GM23338 (cell line): Measurements from ENCODE around the gene VASN.

ENCODE experiments used
- CREB1 ChIP-seq: fragments of 250-450 bp; sonication (Bioruptor Pico); IDR thresholded peaks from 2 replicates; pipeline ENCODE4 v1.5.0; 2020; ENCODE audit warnings: low read depth, mild to moderate bottlenecking, moderate library complexity
- CTCF ChIP-seq, 2 experiments: fragments of 200-600 bp in 1 of 2; sonication (generic) in 1 of 2; conservative IDR thresholded peaks; 2 replicates each; pipeline versions ENCODE4 v1.5.1 to v1.6.1; 2016 to 2017; ENCODE audit warnings: antibody characterized with exemption in 2 of 2, low read depth in 2 of 2, mild to moderate bottlenecking in 2 of 2, moderate library complexity in 1 of 2
- ETS1 ChIP-seq: IDR thresholded peaks from 2 replicates; pipeline ENCODE4 v1.6.1; 2016; ENCODE audit warnings: antibody characterized with exemption
- EZH2 ChIP-seq: fragments of 200-600 bp; sonication (generic); IDR thresholded peaks from one replicate; pipeline ENCODE4 v1.8.0; 2017; ENCODE audit warnings: antibody characterized with exemption, mild to moderate bottlenecking, low read depth; ENCODE audit not compliant: unreplicated experiment
- EZH2phosphoT487 ChIP-seq: fragments of 200-600 bp; sonication (generic); IDR thresholded peaks from one replicate; pipeline ENCODE4 v1.8.1; 2018; ENCODE audit warnings: antibody characterized with exemption; ENCODE audit not compliant: unreplicated experiment
- JUNB ChIP-seq: IDR thresholded peaks from one replicate; pipeline ENCODE4 v1.6.1; 2016; ENCODE audit warnings: antibody characterized with exemption; ENCODE audit not compliant: unreplicated experiment
- NANOG ChIP-seq: IDR thresholded peaks from 2 replicates; pipeline ENCODE4 v1.6.1; 2016; ENCODE audit warnings: antibody characterized with exemption, borderline replicate concordance
- POLR2AphosphoS5 ChIP-seq: IDR thresholded peaks from 2 replicates; pipeline ENCODE4 v1.6.1; 2016; ENCODE audit warnings: antibody characterized with exemption, low read depth
- REST ChIP-seq: IDR thresholded peaks from one replicate; pipeline ENCODE4 v1.6.1; 2018; ENCODE audit warnings: antibody characterized with exemption; ENCODE audit not compliant: unreplicated experiment
- STAT1 ChIP-seq: IDR thresholded peaks from one replicate; pipeline ENCODE4 v1.6.1; 2016; ENCODE audit warnings: antibody characterized with exemption; ENCODE audit not compliant: unreplicated experiment
- ZNF114 ChIP-seq: fragments of 250-450 bp; sonication (Bioruptor Pico); IDR thresholded peaks from 2 replicates; pipeline ENCODE4 v1.5.0; 2020; ENCODE audit warnings: mild to moderate bottlenecking, moderate library complexity
- ZNF331 ChIP-seq: fragments of 250-450 bp; sonication (Bioruptor Pico); IDR thresholded peaks from 2 replicates; pipeline ENCODE4 v1.5.0; 2020; ENCODE audit warnings: low read depth, mild to moderate bottlenecking, moderate library complexity
- ZNF462 ChIP-seq: fragments of 250-450 bp; sonication (Bioruptor Pico); IDR thresholded peaks from 2 replicates; pipeline ENCODE4 v1.5.0; 2020; ENCODE audit warnings: mild to moderate bottlenecking, moderate library complexity

- TF ChIP-seq EZH2 (no peak), POLR2AphosphoS5 (no peak), CTCF (conservative IDR thresholded peaks at IDR 0.05; ENCODE audit: low read depth in 2 of 2) (no peak), ETS1 (no peak), NANOG (no peak), JUNB (no peak), REST (no peak), ZNF331 (CRISPR knock-in tag) (no peak), EZH2phosphoT487 (no peak), STAT1 (no peak), CREB1 (CRISPR knock-in tag) (no peak), ZNF462 (no peak), ZNF114 (CRISPR knock-in tag) (no peak)
Measured at GRCh38 chr16:4359914-4360313, 11.7 kb upstream of the VASN start.
